Aorta (tissue), 5 donors: ENCODE data around the gene ZNF439. TPM values are rescaled to one million over a fixed set of nuclear protein-coding genes. Genes with fewer than 3 reads are reported as not detected.
"Not testable (repeated sequence)": the region's sequence is repeated elsewhere in the genome, so short reads cannot be mapped to it uniquely, and the experiment has no call there.

Experiments used
- ATAC-seq: fragments of 200-7000 bp; cut with Tn5 transposase; one replicate; pipeline ENCODE4 v1.9.1; 2022; ENCODE audit warnings: moderate library complexity; ENCODE audit not compliant: low FRiP score
- DNase-seq, 2 donors: peaks; one replicate each; pipeline ENCODE4 v3.0.0-alpha.2; 2020
- H3K27ac ChIP-seq, 2 donors: one replicate each; pipeline ENCODE4 v1.5.1; 2013; ENCODE audit warnings: low read length in 2 of 2, mild to moderate bottlenecking in 2 of 2, moderate library complexity in 2 of 2, control low read depth in 1 of 2, inconsistent platforms in 1 of 2, low read depth in 1 of 2
- H3K27me3 ChIP-seq, 2 donors: one replicate each; pipeline ENCODE4 v1.6.1; 2013; ENCODE audit warnings: control low read depth in 1 of 2, low read length in 1 of 2, mild to moderate bottlenecking in 1 of 2, moderate library complexity in 1 of 2; ENCODE audit not compliant: insufficient read depth in 2 of 2, control insufficient read depth in 1 of 2
- H3K36me3 ChIP-seq, 2 donors: one replicate each; pipeline ENCODE4 v1.6.1; 2013; ENCODE audit warnings: control low read depth in 1 of 2, low read length in 1 of 2, mild to moderate bottlenecking in 1 of 2; ENCODE audit not compliant: insufficient read depth in 2 of 2, control insufficient read depth in 1 of 2
- H3K4me1 ChIP-seq, 2 donors: one replicate each; pipeline ENCODE4 v1.6.1; 2013; ENCODE audit warnings: low read length in 2 of 2, control low read depth in 1 of 2, mild to moderate bottlenecking in 1 of 2, moderate library complexity in 1 of 2; ENCODE audit not compliant: insufficient read depth in 2 of 2, control insufficient read depth in 1 of 2
- H3K4me3 ChIP-seq, 2 donors: one replicate each; pipeline ENCODE4 v1.5.1; 2013; ENCODE audit warnings: low read length in 2 of 2, control low read depth in 1 of 2, mild to moderate bottlenecking in 1 of 2
- H3K9me3 ChIP-seq: one replicate; pipeline ENCODE4 v1.6.1; 2013; ENCODE audit warnings: mild to moderate bottlenecking, low read length; ENCODE audit not compliant: control insufficient read depth
- WGBS, 2 donors: extraction: QIAGEN DNeasy Blood & Tissue Kit; methylation state at CpG; one replicate each; pipeline ENCODE4 v1.1.7; 2013; 5-methylcytosine and 5-hydroxymethylcytosine counted together
- intact Hi-C, 2 donors: fragments of 100-400 bp; cut with DNase I; formaldehyde crosslinking; loops; one replicate each; pipeline versions ENCODE4 v1.14.2 to v1.15.0; 2022
- polyA plus RNA-seq, 2 donors: library from polyadenylated mRNA; stranded (reverse); fragments of 200-250 nt; gene quantifications; one replicate each; pipeline ENCODE4 v1.2.3, GENCODE V29; 2013
- total RNA-seq, 2 donors: library from RNA; stranded (reverse); fragmentation: NEBNext Ultra II Directional; extraction: Animal tissue kit (Norgen Biotek cat#: 25700); gene quantifications; one replicate each; pipeline ENCODE4 v1.2.1, GENCODE V29; 2021
- donor health status: healthy with polysubstance abuse.
- donor health status: Bipolar disorder and iron deficiency.
- donor health status: DM: no; HTN: no; CAD: no.
- donor health status: DM: no; HTN: no; CAD: no.
- donor health status: DM: yes; HTN: yes; CAD: no.

ZNF439 gene
- total and polyA plus RNA-seq, 4 donors = 6.3 to 13.3 (median 10.5) TPM

GRCh38 chr19:11828957-11829876, 19.3 kb upstream of the ZNF439 start:
- H3K4me1 ChIP-seq, H3K4me3 ChIP-seq, H3K27ac ChIP-seq, DNase-seq, H3K27me3 ChIP-seq, intact Hi-C loops, ATAC-seq: not testable (repeated sequence)
- 91 to 93% methylated on average over 7 of the region's 7 CpGs for WGBS, 2 donors
- H3K36me3 ChIP-seq = peaks cover 9 to 21% of the 10 kb centered on the region in 2 donors
- H3K9me3 ChIP-seq = peaks cover 17% of the 10 kb centered on the region

GRCh38 chr19:11832253-11832912, 16.1 kb upstream of the ZNF439 start:
- no peaks in the 10 kb centered on the region for H3K4me1 ChIP-seq
- peaks cover 17% of the 10 kb centered on the region for H3K9me3 ChIP-seq
- 98% methylated on average over 8 of the region's 8 CpGs for WGBS, 2 donors
- peaks cover 9 to 21% of the 10 kb centered on the region in 2 donors for H3K36me3 ChIP-seq
- ATAC-seq (no peak), DNase-seq (no peak)
- H3K27me3 ChIP-seq = no peaks in the 10 kb centered on the region
- H3K4me3 ChIP-seq = no peak overlapping the region
- intact Hi-C loops = no loop called here
- H3K27ac ChIP-seq = no peak overlapping the region

DNA sequence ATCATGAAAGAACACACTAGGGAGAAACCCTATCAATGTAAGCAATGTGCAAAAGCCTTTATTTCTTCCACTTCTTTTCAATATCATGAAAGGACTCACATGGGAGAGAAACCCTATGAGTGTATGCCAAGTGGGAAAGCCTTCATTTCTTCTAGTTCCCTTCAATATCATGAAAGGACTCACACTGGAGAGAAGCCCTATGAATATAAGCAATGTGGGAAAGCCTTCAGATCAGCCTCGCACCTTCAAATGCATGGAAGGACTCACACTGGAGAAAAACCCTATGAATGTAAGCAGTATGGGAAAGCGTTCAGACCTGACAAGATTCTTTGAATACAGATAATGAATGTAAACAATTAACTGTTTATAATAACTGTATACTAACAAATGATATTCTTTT, 15.0 kb upstream of the ZNF439 start:
- WGBS, 2 donors = 97 to 99% methylated on average over 2 of the region's 2 CpGs
- no peak for ATAC-seq
- H3K9me3 ChIP-seq = peaks cover 15% of the 10 kb centered on the region

DNA sequence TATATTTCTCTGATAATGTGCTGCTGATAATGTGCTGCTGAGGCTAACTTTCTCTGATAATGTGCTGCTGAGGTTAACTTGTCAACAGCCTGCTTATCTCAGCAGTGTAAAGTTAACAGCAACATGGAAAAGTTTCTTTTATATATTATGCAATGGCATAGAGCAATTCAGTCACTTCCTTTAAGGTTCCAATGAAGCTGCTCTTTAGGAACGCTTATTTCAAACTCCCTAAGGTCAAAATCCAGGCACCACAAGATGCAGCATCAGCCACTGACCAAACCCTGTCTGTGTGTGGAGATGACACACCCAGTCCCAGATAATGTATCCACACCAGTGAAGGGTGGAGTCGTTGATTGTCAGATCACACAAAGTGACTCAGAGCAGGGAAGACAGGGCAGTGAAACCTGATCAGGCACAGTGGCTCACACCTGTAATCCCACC, 12.9 kb upstream of the ZNF439 start:
- H3K4me1 ChIP-seq, intact Hi-C loops, H3K4me3 ChIP-seq, ATAC-seq, H3K27me3 ChIP-seq, DNase-seq, H3K27ac ChIP-seq: not testable (repeated sequence)
- H3K36me3 ChIP-seq = peaks cover 9 to 21% of the 10 kb centered on the region in 2 donors
- peaks cover 13% of the 10 kb centered on the region for H3K9me3 ChIP-seq
- 77 to 94% methylated on average over 2 of the region's 2 CpGs for WGBS, 2 donors

More for the DNA sequence above, 15.0 kb upstream of the ZNF439 start:
- H3K4me1 ChIP-seq = no peaks in the 10 kb centered on the region
- DNase-seq = no peak
- H3K4me3 ChIP-seq = no peak overlapping the region
- no peaks in the 10 kb centered on the region for H3K27me3 ChIP-seq
- no peak overlapping the region for H3K27ac ChIP-seq
- H3K36me3 ChIP-seq = peaks cover 9 to 21% of the 10 kb centered on the region in 2 donors
- intact Hi-C loops = no loop called here

DNA sequence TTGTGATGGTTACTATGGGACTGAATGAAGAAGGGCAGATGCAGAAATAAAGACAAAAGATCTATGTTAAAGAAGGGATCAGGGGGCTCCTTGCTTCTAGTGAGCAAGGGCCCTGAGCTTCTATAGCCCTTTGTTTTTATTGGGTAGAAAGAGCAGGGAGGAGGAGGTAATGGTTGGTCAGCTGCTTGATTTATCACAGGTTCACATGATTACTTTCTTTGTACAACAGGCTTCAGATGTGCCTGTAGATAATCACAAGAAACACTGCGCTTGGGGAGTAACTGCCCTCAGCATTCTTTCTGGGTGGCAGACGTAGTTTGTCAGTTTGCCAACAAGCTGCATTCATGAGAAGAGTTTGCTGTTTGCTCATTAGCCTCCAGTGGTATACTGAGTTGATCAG, 4.8 kb upstream of the ZNF439 start:
- intact Hi-C loops = no loop called here
- WGBS, 2 donors = 53 to 60% methylated on average over 2 of the region's 2 CpGs
- H3K9me3 ChIP-seq = no peaks in the 10 kb centered on the region
- H3K36me3 ChIP-seq = no peaks in the 10 kb centered on the region
- no peaks in the 10 kb centered on the region for H3K4me1 ChIP-seq
- no peaks in the 10 kb centered on the region for H3K27me3 ChIP-seq
- H3K27ac ChIP-seq = no peak overlapping the region
- DNase-seq (no peak), ATAC-seq (no peak)
- no peak overlapping the region for H3K4me3 ChIP-seq

DNA sequence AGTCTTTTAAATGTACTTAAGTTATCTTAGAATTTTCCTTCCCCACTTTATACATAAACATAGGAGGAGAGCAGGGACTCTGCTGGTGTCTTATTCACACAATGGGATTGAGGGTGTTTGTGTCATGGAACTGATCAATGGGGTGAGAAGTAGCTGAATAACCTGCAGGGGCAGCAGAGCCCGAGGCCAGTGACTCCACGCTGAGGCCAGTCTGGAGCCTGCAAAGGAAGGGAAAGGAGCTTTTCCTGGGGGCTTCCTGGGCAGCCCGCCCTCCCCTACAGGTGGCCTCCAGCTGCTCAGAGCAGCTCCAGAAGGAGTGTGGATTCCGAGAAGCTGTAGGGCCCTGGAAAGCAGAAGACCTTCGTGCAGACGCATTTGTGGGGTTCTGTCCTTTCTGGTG, 911 bp upstream of the ZNF439 start:
- H3K36me3 ChIP-seq, H3K27ac ChIP-seq, DNase-seq, ATAC-seq, H3K27me3 ChIP-seq, H3K4me3 ChIP-seq, intact Hi-C loops, H3K9me3 ChIP-seq, H3K4me1 ChIP-seq: not testable (repeated sequence)
- 64 to 69% methylated on average over 6 of the region's 6 CpGs for WGBS, 2 donors

DNA sequence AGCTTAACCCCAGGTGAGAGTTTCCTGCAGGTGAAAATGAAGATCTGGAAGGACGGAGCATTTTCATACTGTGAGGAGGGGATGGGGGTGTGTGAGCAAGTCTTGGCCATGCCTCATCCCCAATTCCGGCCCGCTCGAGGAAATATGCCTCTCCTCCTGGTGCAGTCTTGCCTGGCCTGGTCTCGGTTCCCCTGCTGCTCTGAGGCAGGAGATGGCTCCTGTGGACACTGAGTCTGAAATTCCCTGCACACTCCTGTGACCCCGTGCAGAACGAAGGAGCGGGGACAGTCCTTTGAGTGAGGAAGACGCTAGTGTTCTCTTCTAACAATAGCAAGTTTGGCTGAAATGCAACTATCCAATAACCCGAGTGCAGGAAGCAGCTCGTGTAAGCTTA, 329 bp upstream of the ZNF439 start:
- H3K36me3 ChIP-seq = no peaks in the 10 kb centered on the region
- peak overlapping the region; percentile 8 to 54 for H3K4me3 ChIP-seq
- WGBS, 2 donors = 25% methylated on average over 11 of the region's 11 CpGs
- intact Hi-C loops = no loop called here
- DNase-seq (no peak), ATAC-seq (no peak)
- no peaks in the 10 kb centered on the region for H3K4me1 ChIP-seq
- no peaks in the 10 kb centered on the region for H3K27me3 ChIP-seq
- H3K27ac ChIP-seq = peak overlapping the region in 1 of 2 donors; percentile 20
- H3K9me3 ChIP-seq = no peaks in the 10 kb centered on the region

GRCh38 chr19:11850289-11850688, 1.8 kb downstream of the ZNF439 start:
- H3K27ac ChIP-seq, H3K27me3 ChIP-seq, H3K4me3 ChIP-seq, DNase-seq, H3K36me3 ChIP-seq, H3K9me3 ChIP-seq, ATAC-seq, intact Hi-C loops, H3K4me1 ChIP-seq: not testable (repeated sequence)
- WGBS, 2 donors = 91 to 96% methylated on average over 4 of the region's 4 CpGs
